ENCODE data around the gene TMEM256.
A peak's percentile ranks its signal among the peaks of the same experiment; 100 is the strongest.
"Not testable (repeated sequence)": the region's sequence is repeated elsewhere in the genome, so short reads cannot be mapped to it uniquely, and the experiment has no call there.

The TMEM256 gene

DNA sequence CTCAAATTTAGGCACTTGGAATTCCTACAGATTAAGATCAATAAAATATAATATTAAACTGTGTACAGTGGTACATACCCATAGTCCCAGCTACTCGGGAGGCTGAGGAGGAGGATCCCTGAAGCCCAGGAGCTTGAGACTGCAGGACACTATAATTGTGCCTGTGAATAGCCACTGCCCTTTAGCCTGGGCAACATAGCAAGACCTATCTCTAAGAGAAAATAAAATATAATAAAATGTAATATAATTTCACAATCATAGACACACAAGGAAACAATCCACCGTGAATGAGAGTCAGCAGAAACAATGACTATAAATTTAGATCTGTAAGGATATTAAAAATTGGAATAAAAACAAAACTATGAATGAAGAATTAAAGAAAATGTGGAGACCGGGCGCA lies 33.0 kb downstream of the TMEM256 start:
- in situ Hi-C loops (cut with HindIII; ENCODE audit: low pct_ligation_motif_present, low sequenced_read_pairs), result no loop called here
- H3K4me3 ChIP-seq (ENCODE audit: low read depth, low read length), result no peak overlapping the region
- H3K36me3 ChIP-seq (replicated peaks), result no peaks in the 10 kb centered on the region
- no peak overlapping the region for H3K27ac ChIP-seq
- DNase-seq, result no peak
- H3K27me3 ChIP-seq (replicated peaks), result no peaks in the 10 kb centered on the region
- TF ChIP-seq, protein P1, sequence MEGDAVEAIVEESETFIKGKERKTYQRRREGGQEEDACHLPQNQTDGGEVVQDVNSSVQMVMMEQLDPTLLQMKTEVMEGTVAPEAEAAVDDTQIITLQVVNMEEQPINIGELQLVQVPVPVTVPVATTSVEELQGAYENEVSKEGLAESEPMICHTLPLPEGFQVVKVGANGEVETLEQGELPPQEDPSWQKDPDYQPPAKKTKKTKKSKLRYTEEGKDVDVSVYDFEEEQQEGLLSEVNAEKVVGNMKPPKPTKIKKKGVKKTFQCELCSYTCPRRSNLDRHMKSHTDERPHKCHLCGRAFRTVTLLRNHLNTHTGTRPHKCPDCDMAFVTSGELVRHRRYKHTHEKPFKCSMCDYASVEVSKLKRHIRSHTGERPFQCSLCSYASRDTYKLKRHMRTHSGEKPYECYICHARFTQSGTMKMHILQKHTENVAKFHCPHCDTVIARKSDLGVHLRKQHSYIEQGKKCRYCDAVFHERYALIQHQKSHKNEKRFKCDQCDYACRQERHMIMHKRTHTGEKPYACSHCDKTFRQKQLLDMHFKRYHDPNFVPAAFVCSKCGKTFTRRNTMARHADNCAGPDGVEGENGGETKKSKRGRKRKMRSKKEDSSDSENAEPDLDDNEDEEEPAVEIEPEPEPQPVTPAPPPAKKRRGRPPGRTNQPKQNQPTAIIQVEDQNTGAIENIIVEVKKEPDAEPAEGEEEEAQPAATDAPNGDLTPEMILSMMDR (IDR thresholded peaks at IDR 0.05; ENCODE audit: low read depth, low read length, missing control alignments), result no peak

DNA sequence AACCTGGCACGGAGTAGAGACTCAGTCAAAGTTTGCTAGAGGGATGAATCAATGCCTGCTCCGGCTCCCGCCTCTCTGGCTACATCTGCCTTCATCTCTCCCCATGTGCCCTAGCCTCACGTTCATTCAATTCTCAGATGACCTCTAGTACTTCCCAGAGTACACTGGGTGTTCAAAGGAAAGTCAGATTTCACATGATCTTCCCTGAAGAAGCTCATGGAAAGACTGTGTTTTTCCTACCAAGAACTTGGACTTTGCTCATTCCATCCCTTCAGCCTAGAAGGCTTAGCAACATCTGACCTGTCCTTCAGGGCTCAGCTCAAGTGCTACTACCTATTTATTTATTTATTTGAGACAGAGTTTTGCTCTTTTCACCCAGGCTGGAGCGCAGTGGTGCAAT lies 34.1 kb downstream of the TMEM256 start:
- H3K36me3 ChIP-seq (replicated peaks), result no peaks in the 10 kb centered on the region
- no peaks in the 10 kb centered on the region for H3K27me3 ChIP-seq (replicated peaks)
- H3K4me3 ChIP-seq (ENCODE audit: low read depth, low read length), result no peak overlapping the region
- in situ Hi-C loops (cut with HindIII; ENCODE audit: low pct_ligation_motif_present, low sequenced_read_pairs), result no loop called here
- DNase-seq, result no peak
- H3K27ac ChIP-seq, result no peak overlapping the region
- TF ChIP-seq, protein P1 (IDR thresholded peaks at IDR 0.05; ENCODE audit: low read depth, low read length, missing control alignments), result no peak

GRCh38 chr17:7368599-7368994 lies 35.3 kb downstream of the TMEM256 start:
- in situ Hi-C loops (cut with HindIII; ENCODE audit: low pct_ligation_motif_present, low sequenced_read_pairs); H3K36me3 ChIP-seq (replicated peaks); H3K27ac ChIP-seq; DNase-seq; H3K27me3 ChIP-seq (replicated peaks); H3K4me3 ChIP-seq (ENCODE audit: low read depth, low read length): not testable (repeated sequence)

GRCh38 chr17:7367918-7368598 lies 35.8 kb downstream of the TMEM256 start:
- TF ChIP-seq, protein P1 (IDR thresholded peaks at IDR 0.05; ENCODE audit: low read depth, low read length, missing control alignments), result no peak
- Histone ChIP-seq H3K36me3 (replicated peaks) (no peaks in the 10 kb centered on the region), H3K27ac (no peak overlapping the region), H3K27me3 (replicated peaks) (no peaks in the 10 kb centered on the region), H3K4me3 (ENCODE audit: low read depth, low read length) (no peak overlapping the region)
- in situ Hi-C loops (cut with HindIII; ENCODE audit: low pct_ligation_motif_present, low sequenced_read_pairs), result no loop called here
- no peak for DNase-seq

- no peak overlapping the region for H3K4me3 ChIP-seq (ENCODE audit: low read depth, low read length)
- no peak overlapping the region for H3K27ac ChIP-seq
- TF ChIP-seq, protein P1 (IDR thresholded peaks at IDR 0.05; ENCODE audit: low read depth, low read length, missing control alignments), result no peak
- DNase-seq, result no peak
- no peaks in the 10 kb centered on the region for H3K36me3 ChIP-seq (replicated peaks)
- in situ Hi-C loops (cut with HindIII; ENCODE audit: low pct_ligation_motif_present, low sequenced_read_pairs), result no loop called here
- no peaks in the 10 kb centered on the region for H3K27me3 ChIP-seq (replicated peaks)
These were observed 36.8 kb downstream of the TMEM256 start for GRCh38 chr17:7367083-7367482.

- H3K4me3 ChIP-seq (ENCODE audit: low read depth, low read length); H3K27ac ChIP-seq; in situ Hi-C loops (cut with HindIII; ENCODE audit: low pct_ligation_motif_present, low sequenced_read_pairs); H3K36me3 ChIP-seq (replicated peaks); H3K27me3 ChIP-seq (replicated peaks); DNase-seq: not testable (repeated sequence)
These were observed 37.9 kb downstream of the TMEM256 start for GRCh38 chr17:7365963-7366362.

DNA sequence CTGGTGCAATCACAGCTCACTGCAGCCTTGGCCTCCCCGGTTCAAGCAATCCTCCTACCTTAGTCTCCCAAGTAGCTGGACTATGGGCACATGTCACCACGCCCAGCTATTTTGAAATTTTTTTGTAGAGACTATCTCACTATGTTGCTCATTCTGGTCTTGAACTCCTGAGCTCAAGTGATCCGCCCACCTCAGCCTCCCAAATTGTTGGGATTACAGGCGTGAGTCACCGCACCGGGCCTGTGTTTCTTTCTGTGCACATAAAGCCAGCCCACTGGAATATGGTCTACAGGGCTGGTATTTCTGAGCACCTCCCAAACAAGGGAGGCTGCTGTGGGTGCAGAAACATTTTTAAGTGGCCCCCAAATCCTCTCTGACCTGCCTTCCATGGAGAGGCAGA lies 40.6 kb downstream of the TMEM256 start:
- in situ Hi-C loops (cut with HindIII; ENCODE audit: low pct_ligation_motif_present, low sequenced_read_pairs), result no loop called here
- Histone ChIP-seq H3K36me3 (replicated peaks) (no peaks in the 10 kb centered on the region), H3K27me3 (replicated peaks) (no peaks in the 10 kb centered on the region), H3K4me3 (ENCODE audit: low read depth, low read length) (no peak overlapping the region), H3K27ac (no peak overlapping the region)
- TF ChIP-seq, protein P1 (IDR thresholded peaks at IDR 0.05; ENCODE audit: low read depth, low read length, missing control alignments), result no peak
- DNase-seq, result peak; percentile 18

Measured in brain microvascular endothelial cell (primary cell).